ENCODE data around the gene STK38.

- TF ChIP-seq POLR2AphosphoS5 (IDR thresholded peaks at IDR 0.05) (no peak), POLR2A (IDR thresholded peaks at IDR 0.05) (no peak), EP300 (IDR thresholded peaks at IDR 0.05) (no peak)
- TF ChIP-seq, protein P1, sequence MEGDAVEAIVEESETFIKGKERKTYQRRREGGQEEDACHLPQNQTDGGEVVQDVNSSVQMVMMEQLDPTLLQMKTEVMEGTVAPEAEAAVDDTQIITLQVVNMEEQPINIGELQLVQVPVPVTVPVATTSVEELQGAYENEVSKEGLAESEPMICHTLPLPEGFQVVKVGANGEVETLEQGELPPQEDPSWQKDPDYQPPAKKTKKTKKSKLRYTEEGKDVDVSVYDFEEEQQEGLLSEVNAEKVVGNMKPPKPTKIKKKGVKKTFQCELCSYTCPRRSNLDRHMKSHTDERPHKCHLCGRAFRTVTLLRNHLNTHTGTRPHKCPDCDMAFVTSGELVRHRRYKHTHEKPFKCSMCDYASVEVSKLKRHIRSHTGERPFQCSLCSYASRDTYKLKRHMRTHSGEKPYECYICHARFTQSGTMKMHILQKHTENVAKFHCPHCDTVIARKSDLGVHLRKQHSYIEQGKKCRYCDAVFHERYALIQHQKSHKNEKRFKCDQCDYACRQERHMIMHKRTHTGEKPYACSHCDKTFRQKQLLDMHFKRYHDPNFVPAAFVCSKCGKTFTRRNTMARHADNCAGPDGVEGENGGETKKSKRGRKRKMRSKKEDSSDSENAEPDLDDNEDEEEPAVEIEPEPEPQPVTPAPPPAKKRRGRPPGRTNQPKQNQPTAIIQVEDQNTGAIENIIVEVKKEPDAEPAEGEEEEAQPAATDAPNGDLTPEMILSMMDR (IDR thresholded peaks at IDR 0.05): no peak
Measured at GRCh38 chr6:36566418-36566905, 19.2 kb upstream of the STK38 start.
